BE2C (cell line): ENCODE results near the gene PTPRN2.

ENCODE experiments used
- DNase-seq: peaks from one replicate; pipeline ENCODE4 v3.0.0-alpha.2; 2020
- H3K27me3 ChIP-seq: fragments of 250-450 bp; sonication (Bioruptor Pico); 2 replicates; pipeline ENCODE4 v1.5.1; 2020; ENCODE audit warnings: mild to moderate bottlenecking
- H3K36me3 ChIP-seq: fragments of 250-450 bp; sonication (Bioruptor Pico); 2 replicates; pipeline ENCODE4 v1.5.1; 2020; ENCODE audit warnings: mild to moderate bottlenecking
- H3K4me1 ChIP-seq: fragments of 250-450 bp; sonication (Bioruptor Pico); 2 replicates; pipeline ENCODE4 v1.5.1; 2020
- H3K4me3 ChIP-seq: 2 replicates; pipeline ENCODE4 v1.5.1; 2011; ENCODE audit warnings: low read depth, low read length
- H3K9me3 ChIP-seq: fragments of 250-450 bp; sonication (Bioruptor Pico); 2 replicates; pipeline ENCODE4 v1.5.1; 2020
- TF ChIP-seq, protein P1 (sequence below): IDR thresholded peaks from 2 replicates; pipeline ENCODE4 v1.5.1; 2012; ENCODE audit warnings: mild to moderate bottlenecking, low read depth, low read length

Gene PTPRN2

DNA sequence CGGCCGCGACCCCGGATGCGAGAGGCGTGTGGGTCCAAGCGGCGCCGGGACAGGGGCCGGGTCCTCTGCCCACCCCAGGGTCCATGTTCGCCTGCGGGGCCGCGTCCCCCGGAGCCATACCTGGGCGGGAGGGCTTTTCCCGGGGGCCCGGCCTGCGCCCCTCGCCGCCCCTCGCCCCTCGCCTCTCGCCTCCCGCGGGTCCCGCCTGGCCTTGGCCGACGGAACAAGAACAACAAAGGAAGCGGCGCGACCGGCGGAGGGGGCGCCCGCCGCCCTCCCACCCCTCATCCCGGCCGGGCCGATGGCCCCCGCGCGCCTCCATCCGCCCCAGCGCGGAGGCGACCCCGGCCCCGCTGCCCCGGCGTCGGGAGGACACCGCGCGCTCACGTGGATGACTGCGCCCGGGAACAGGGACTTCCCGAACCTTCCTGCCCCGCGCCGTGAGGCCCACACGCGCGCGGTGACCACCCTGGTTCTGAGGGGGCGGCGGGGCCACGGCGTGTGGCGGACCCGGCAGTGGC, 902.7 kb downstream of the PTPRN2 start:
- Histone ChIP-seq H3K27me3 (peaks cover 13% of the 10 kb centered on the region), H3K4me1 (no peaks in the 10 kb centered on the region), H3K9me3 (no peaks in the 10 kb centered on the region), H3K36me3 (no peaks in the 10 kb centered on the region), H3K4me3 (no peak overlapping the region)
- TF ChIP-seq, protein P1, sequence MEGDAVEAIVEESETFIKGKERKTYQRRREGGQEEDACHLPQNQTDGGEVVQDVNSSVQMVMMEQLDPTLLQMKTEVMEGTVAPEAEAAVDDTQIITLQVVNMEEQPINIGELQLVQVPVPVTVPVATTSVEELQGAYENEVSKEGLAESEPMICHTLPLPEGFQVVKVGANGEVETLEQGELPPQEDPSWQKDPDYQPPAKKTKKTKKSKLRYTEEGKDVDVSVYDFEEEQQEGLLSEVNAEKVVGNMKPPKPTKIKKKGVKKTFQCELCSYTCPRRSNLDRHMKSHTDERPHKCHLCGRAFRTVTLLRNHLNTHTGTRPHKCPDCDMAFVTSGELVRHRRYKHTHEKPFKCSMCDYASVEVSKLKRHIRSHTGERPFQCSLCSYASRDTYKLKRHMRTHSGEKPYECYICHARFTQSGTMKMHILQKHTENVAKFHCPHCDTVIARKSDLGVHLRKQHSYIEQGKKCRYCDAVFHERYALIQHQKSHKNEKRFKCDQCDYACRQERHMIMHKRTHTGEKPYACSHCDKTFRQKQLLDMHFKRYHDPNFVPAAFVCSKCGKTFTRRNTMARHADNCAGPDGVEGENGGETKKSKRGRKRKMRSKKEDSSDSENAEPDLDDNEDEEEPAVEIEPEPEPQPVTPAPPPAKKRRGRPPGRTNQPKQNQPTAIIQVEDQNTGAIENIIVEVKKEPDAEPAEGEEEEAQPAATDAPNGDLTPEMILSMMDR: no peak
- no peak for DNase-seq

DNA sequence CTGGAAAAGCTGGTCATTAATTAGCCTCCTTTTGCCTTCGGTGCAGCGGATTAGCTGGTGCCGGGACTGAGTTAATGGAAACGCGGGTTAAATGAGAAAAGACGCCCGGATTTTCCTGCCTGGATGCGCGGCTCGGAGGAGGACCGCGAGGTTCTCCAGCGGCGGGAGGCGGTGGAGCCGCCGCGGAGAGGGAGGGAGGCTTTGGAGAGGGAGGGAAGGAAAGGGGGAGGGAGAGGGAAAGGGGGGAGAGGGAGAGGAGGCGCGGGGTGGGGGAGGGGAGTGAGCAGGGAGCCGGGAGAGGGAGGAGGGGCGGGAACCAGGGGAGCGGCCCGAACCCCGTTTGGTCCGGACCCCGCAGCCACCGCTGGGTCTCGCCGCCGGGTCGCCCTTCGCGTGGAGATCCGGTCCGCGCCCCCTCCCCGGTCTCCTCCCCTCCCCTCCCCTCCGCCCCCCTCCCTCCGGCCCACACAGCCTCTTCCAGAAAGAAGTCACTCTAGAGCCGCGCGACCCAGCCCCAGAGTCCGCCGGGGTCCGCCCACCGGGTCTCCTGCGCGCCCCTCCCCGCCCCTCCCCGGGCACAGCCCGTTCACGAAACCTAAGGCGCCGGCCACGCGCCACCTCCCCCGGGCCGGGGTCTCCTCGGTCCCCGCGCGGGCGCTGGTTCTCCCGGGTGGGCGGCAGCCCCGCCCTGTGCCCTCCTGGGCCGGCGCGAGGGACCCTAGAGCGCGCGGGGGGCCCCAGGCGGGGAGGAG, 903.3 kb downstream of the PTPRN2 start:
- Histone ChIP-seq H3K9me3 (no peaks in the 10 kb centered on the region), H3K4me1 (no peaks in the 10 kb centered on the region), H3K27me3 (peaks cover 9% of the 10 kb centered on the region), H3K36me3 (no peaks in the 10 kb centered on the region), H3K4me3 (no peak overlapping the region)
- DNase-seq: no peak
- TF ChIP-seq, protein P1: no peak

DNA sequence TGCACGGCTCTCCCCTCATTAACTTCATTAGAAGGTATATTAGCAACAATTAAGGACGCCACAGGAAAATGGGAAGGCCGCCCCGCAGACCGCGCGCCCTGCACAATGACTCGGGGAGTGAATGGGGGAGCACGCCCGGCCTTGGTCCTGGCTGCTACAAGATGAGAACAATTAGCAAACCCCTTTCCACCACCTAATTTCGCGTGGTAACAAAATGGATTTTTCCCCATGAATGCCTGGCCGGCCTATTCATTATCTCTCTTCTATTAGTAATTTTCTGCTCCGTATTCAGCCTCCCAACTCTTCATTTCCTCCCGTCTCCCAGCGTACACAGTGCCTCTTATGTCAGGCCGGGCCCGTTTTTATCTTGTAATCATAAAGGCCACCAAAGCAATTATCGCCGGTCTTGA, 903.9 kb downstream of the PTPRN2 start:
- H3K9me3 ChIP-seq: no peaks in the 10 kb centered on the region
- DNase-seq: no peak
- no peak overlapping the region for H3K4me3 ChIP-seq
- H3K36me3 ChIP-seq: no peaks in the 10 kb centered on the region
- TF ChIP-seq, protein P1: no peak
- H3K4me1 ChIP-seq: no peaks in the 10 kb centered on the region
- H3K27me3 ChIP-seq: peaks cover 9% of the 10 kb centered on the region

DNA sequence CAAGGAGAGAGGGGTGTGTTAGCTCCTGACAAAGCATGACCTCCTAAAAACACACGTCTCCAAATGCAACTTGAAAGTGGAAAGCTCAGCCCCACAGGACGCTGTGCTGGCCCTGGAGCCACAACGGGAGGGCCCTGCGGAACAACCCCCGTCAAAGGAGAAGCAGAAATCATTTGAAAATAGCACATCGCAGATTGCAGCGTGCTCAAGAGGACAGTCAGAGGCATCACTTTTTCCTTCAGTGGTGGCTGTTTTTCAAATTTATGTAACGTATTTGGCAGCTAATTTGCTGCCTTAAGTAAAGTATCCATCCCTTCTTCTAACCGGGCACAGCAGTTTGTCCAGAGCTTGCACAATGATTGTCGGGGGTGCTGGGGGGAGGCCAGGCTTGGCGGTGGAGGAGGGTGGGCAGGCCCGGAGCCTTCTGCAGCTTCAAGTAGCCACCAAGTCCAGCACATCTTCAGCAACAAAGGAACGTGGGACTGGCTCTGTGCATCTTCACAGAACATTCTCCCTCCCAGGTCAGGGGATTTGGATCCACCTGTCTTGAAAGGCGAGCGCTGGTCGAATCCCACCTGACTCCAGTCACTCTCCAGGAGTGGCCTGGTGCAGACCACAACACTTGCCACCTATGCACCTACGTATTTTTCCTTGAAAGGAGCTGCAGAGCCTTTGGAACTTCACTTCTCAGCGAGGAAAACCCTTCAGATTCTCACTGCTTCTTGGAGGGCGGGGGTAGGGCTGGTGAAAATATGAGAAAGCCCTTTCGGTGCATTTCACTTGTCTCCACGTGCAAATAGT, 904.5 kb downstream of the PTPRN2 start:
- H3K9me3 ChIP-seq: no peaks in the 10 kb centered on the region
- no peak for DNase-seq
- no peaks in the 10 kb centered on the region for H3K4me1 ChIP-seq
- no peak overlapping the region for H3K4me3 ChIP-seq
- no peaks in the 10 kb centered on the region for H3K36me3 ChIP-seq
- H3K27me3 ChIP-seq: peaks cover 9% of the 10 kb centered on the region
- TF ChIP-seq, protein P1: no peak

DNA sequence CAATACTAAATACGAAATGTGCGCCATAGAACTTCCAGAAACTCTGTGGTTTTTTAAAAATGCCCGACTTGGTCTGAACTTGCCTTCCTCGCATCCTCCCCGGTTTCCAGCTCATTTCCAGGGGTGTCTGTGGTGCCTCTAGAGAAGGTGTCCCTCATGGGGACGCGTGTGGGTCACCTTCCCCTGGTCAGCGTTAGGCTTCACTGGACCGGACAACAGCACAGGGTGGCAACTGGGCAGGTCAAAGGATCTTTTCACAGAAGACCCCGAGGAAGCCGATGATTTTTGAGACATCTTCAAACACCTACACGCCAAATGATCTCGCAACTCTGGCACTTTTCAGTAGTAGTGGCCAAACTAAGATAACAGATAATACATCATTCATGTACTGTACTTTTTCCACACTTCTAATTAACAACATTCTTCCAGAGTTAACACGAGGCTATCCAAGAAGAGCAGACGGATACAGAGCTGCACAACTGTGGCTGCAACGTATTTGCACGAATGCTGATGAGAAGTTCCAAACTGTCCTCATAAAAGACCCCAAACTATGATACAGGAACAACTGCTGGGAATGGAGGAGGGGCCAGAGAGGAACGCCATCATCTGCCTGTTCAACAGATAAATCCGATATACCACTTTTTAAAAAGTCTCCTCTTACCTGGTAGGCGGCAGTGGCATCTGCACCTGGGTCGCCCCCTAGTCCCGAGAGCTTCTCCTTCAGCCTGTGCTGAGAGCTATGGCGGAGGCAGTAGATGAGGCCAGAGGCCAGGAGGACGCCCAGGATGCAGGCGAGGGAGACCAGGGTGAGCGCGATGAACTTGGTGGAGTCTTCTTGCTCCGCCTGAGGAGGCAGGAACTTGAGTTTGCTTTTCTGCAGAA, 905.3 kb downstream of the PTPRN2 start:
- H3K36me3 ChIP-seq: no peaks in the 10 kb centered on the region
- no peak overlapping the region for H3K4me3 ChIP-seq
- no peaks in the 10 kb centered on the region for H3K4me1 ChIP-seq
- H3K9me3 ChIP-seq: no peaks in the 10 kb centered on the region
- no peak for DNase-seq
- peaks cover 9% of the 10 kb centered on the region for H3K27me3 ChIP-seq
- TF ChIP-seq, protein P1: no peak
